Nephron progenitor cell (in vitro differentiated cells): Measurements from ENCODE around the gene P4HA3.
"Not testable (repeated sequence)": the region's sequence is repeated elsewhere in the genome, so short reads cannot be mapped to it uniquely, and the experiment has no call there.

ENCODE experiments used
- DNase-seq: peaks from one replicate; pipeline ENCODE4 v3.0.0; 2021
- H3K27ac Mint-ChIP-seq: 2 replicates; pipeline ENCODE4 v1.8.0; 2021; ENCODE audit warnings: mild to moderate bottlenecking, moderate library complexity, mixed read lengths
- H3K27me3 Mint-ChIP-seq: 2 replicates; pipeline ENCODE4 v1.8.0; 2021; ENCODE audit warnings: mild to moderate bottlenecking, low read depth, mixed read lengths; ENCODE audit not compliant: poor library complexity
- H3K36me3 Mint-ChIP-seq: 2 replicates; pipeline ENCODE4 v1.8.0; 2021; ENCODE audit warnings: low read depth, mixed read lengths
- H3K4me1 Mint-ChIP-seq: 2 replicates; pipeline ENCODE4 v1.8.0; 2021; ENCODE audit warnings: mixed read lengths
- H3K4me3 Mint-ChIP-seq: 2 replicates; pipeline ENCODE4 v1.8.0; 2021; ENCODE audit warnings: mild to moderate bottlenecking, moderate library complexity, mixed read lengths
- H3K9me3 Mint-ChIP-seq: 2 replicates; pipeline ENCODE4 v1.8.0; 2021; ENCODE audit warnings: mild to moderate bottlenecking, moderate library complexity, mixed read lengths
- CTCF ChIP-seq: fragments of 200-600 bp; sonication (generic); IDR thresholded peaks from 2 replicates; pipeline ENCODE4 v1.5.0; 2021; ENCODE audit warnings: antibody characterized with exemption

Gene P4HA3

DNA sequence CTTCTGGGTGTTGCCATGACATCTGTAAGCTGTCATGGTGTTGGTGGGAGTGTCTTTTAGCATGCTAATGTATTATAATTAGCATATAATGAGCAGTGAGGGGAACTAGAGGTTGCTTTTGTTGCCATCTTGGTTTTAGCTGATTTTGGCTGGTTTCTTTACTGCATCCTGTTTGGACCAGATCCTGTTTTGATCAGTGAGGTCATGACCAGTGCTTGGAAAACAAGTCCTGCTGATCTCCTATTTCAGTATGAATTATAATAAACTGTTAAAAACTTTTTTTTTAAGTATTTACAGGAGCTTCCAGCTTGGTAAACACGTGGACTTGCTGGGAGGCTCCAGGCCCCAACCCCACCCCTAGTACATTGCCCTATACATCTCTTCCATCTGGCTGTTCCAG lies 30.5 kb upstream of the P4HA3 start:
- no peaks in the 10 kb centered on the region for H3K9me3 Mint-ChIP-seq
- no peaks in the 10 kb centered on the region for H3K27me3 Mint-ChIP-seq
- no peak overlapping the region for H3K27ac Mint-ChIP-seq
- no peak for DNase-seq
- H3K36me3 Mint-ChIP-seq, result peaks cover 34% of the 10 kb centered on the region
- H3K4me3 Mint-ChIP-seq, result no peak overlapping the region
- H3K4me1 Mint-ChIP-seq, result peaks cover 12% of the 10 kb centered on the region
- no peak for TF ChIP-seq CTCF

DNA sequence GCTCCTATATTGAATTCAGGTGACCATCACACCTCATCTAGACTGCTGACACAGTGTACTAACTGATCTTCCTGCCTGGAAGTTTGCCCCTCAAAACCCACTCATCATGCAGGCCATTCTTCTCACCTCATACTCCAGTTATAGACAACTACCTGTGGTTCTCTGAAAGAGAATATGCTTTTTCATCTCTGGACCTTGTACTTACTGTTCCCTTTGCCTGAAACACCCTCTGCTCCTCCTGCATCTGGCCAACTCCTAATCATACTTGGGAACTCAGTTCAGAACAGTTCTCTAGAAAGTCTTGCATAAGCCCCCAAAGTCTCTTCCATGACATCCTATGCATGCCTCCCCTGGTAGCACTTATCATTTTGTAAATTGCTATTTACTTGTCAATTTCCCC lies 28.2 kb upstream of the P4HA3 start:
- H3K4me1 Mint-ChIP-seq, result peaks cover 2% of the 10 kb centered on the region
- H3K36me3 Mint-ChIP-seq, result peaks cover 24% of the 10 kb centered on the region

DNA sequence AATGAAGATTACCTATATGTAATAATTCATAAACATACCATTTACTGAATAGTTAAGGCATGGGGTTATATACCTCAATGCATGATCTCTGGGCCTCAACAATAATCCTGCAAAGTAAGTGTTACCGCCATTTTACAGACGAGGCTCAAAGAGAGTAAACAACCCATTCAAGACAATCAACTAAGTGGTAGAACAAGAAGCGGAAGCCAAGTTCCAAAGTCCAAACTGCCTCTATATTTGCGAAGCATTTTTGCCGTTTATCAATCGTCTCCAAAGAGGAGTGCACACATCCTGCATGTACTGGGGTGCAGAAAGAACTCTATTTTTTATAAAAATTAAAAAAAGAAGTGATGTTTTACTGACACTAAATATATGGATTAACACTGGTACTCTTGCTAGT lies 27.5 kb upstream of the P4HA3 start:
- no peak for DNase-seq
- no peak for TF ChIP-seq CTCF
- H3K9me3 Mint-ChIP-seq, result no peaks in the 10 kb centered on the region
- no peaks in the 10 kb centered on the region for H3K4me1 Mint-ChIP-seq
- peaks cover 17% of the 10 kb centered on the region for H3K36me3 Mint-ChIP-seq
- no peak overlapping the region for H3K4me3 Mint-ChIP-seq
- no peaks in the 10 kb centered on the region for H3K27me3 Mint-ChIP-seq
- H3K27ac Mint-ChIP-seq, result no peak overlapping the region

More for the DNA sequence above, 28.2 kb upstream of the P4HA3 start:
- no peak for TF ChIP-seq CTCF
- DNase-seq, result no peak
- Mint-ChIP-seq H3K4me3 (no peak overlapping the region), H3K27ac (no peak overlapping the region), H3K9me3 (no peaks in the 10 kb centered on the region), H3K27me3 (no peaks in the 10 kb centered on the region)

DNA sequence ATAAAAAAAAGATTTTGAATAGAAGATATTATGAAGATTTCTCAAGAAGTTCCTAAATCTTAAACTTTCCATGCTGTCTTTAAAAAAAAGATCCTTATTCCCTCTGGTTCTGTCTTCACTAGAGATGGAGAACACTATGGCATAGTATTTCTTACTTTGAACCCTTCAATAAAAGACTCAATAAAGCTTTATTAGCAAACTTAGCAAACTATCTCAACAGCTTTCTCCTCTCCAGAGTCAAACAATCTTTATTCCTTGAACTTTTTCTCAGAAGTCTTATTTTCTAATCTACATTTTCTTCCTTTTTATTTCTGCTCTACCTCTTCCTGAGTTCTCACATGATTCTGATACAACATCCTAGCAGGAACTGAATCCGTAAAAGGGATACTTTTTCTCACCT lies 21.8 kb upstream of the P4HA3 start:
- no peak for TF ChIP-seq CTCF

DNA sequence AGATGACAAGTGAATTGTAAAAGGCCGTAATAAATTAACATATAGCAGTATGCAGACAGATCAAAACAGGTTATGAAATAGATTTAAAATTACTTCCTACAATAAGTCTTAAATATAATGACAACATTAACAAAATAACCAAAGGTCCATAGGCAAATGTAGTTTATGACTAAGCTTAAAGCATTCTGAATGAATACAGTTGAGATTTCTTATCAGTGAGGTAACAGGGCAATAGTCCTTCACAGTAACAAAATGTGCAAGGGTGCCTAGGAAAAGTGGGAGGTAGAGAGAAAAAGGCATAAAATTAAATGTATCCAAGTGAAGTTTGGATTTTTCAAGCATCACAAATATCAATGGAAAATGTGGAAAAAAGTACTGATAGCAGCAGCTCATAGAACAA lies 20.9 kb upstream of the P4HA3 start:
- Mint-ChIP-seq H3K4me3 (no peak overlapping the region), H3K27me3 (no peaks in the 10 kb centered on the region), H3K4me1 (no peaks in the 10 kb centered on the region), H3K27ac (no peak overlapping the region), H3K36me3 (peaks cover 17% of the 10 kb centered on the region), H3K9me3 (peaks cover 7% of the 10 kb centered on the region)
- DNase-seq, result no peak
- TF ChIP-seq CTCF, result no peak

More for the DNA sequence above, 21.8 kb upstream of the P4HA3 start:
- no peak overlapping the region for H3K4me3 Mint-ChIP-seq
- peaks cover 10% of the 10 kb centered on the region for H3K36me3 Mint-ChIP-seq
- H3K27me3 Mint-ChIP-seq, result no peaks in the 10 kb centered on the region
- no peak for DNase-seq
- no peak overlapping the region for H3K27ac Mint-ChIP-seq
- no peaks in the 10 kb centered on the region for H3K4me1 Mint-ChIP-seq
- peaks cover under 1% of the 10 kb centered on the region for H3K9me3 Mint-ChIP-seq

- H3K4me1 Mint-ChIP-seq, H3K4me3 Mint-ChIP-seq, DNase-seq, H3K27ac Mint-ChIP-seq, H3K27me3 Mint-ChIP-seq, H3K9me3 Mint-ChIP-seq: not testable (repeated sequence)
- H3K36me3 Mint-ChIP-seq, result peaks cover 20% of the 10 kb centered on the region
These were observed 19.6 kb upstream of the P4HA3 start for GRCh38 chr11:74331000-74331399.
